ENCODE data around the gene EPS8.

The EPS8 gene

GRCh38 chr12:15815730-15816129, 26.5 kb upstream of the EPS8 start:
- no peak for DNase-seq (ENCODE audit: low read depth in 2 of 2)

GRCh38 chr12:15811214-15812127, 22.3 kb upstream of the EPS8 start:
- no peak for DNase-seq (ENCODE audit: low read depth in 2 of 2)
- no peak overlapping the region for H3K4me3 ChIP-seq (replicated peaks in 1 of 2; ENCODE audit: low read depth in 2 of 2, low read length in 2 of 2)
- TF ChIP-seq CTCF (IDR thresholded peaks at IDR 0.05; ENCODE audit: low read depth, low read length): no peak

More at GRCh38 chr12:15815730-15816129, 26.5 kb upstream of the EPS8 start:
- TF ChIP-seq CTCF (IDR thresholded peaks at IDR 0.05; ENCODE audit: low read depth, low read length): no peak
- H3K4me3 ChIP-seq (replicated peaks in 1 of 2; ENCODE audit: low read depth in 2 of 2, low read length in 2 of 2): no peak overlapping the region

- no peak overlapping the region for H3K4me3 ChIP-seq (replicated peaks in 1 of 2; ENCODE audit: low read depth in 2 of 2, low read length in 2 of 2)
- DNase-seq (ENCODE audit: low read depth in 2 of 2): no peak
- no peak for TF ChIP-seq CTCF (IDR thresholded peaks at IDR 0.05; ENCODE audit: low read depth, low read length)
These were observed 19.5 kb upstream of the EPS8 start for GRCh38 chr12:15808652-15809051.

- no peak for TF ChIP-seq CTCF (IDR thresholded peaks at IDR 0.05; ENCODE audit: low read depth, low read length)
- no peak overlapping the region for H3K4me3 ChIP-seq (replicated peaks in 1 of 2; ENCODE audit: low read depth in 2 of 2, low read length in 2 of 2)
- no peak for DNase-seq (ENCODE audit: low read depth in 2 of 2)
These were observed 19.1 kb upstream of the EPS8 start for GRCh38 chr12:15808250-15808649.

GRCh38 chr12:15806826-15807225, 17.6 kb upstream of the EPS8 start:
- DNase-seq (ENCODE audit: low read depth in 2 of 2): no peak
- no peak overlapping the region for H3K4me3 ChIP-seq (replicated peaks in 1 of 2; ENCODE audit: low read depth in 2 of 2, low read length in 2 of 2)
- no peak for TF ChIP-seq CTCF (IDR thresholded peaks at IDR 0.05; ENCODE audit: low read depth, low read length)

GRCh38 chr12:15801770-15802744, 12.9 kb upstream of the EPS8 start:
- TF ChIP-seq CTCF (IDR thresholded peaks at IDR 0.05; ENCODE audit: low read depth, low read length): no peak
- H3K4me3 ChIP-seq (replicated peaks in 1 of 2; ENCODE audit: low read depth in 2 of 2, low read length in 2 of 2): no peak overlapping the region

More at GRCh38 chr12:15801770-15802744, 12.9 kb upstream of the EPS8 start:
- peak in 1 of 2 donors; percentile 42 for DNase-seq (ENCODE audit: low read depth in 2 of 2)

All from cardiac fibroblast (primary cell).